Measurements from ENCODE around the gene GET4. TPM values are rescaled to one million over a fixed set of nuclear protein-coding genes. Genes with fewer than 3 reads are reported as not detected.

GET4 gene
- total RNA-seq, 3 donors from 2014 or later (not counting 1 experiment from before 2014, with no cell fraction given): 69.3 to 81.6 (median 73.2) TPM

GRCh38 chr7:901041-901387 lies 24.7 kb downstream of the GET4 start:
- 92% methylated on average over 8 of the region's 8 CpGs for WGBS (ENCODE audit: insufficient coverage)
- Mint-ChIP-seq H3K36me3 (peaks cover 4% of the 10 kb centered on the region), H3K9me3 (no peaks in the 10 kb centered on the region), H3K4me1 (peaks cover 0 to 16% of the 10 kb centered on the region in 2 donors), H3K27ac (no peak overlapping the region), H3K4me3 (no peak overlapping the region), H3K27me3 (ENCODE audit: low read depth in 2 of 2) (no peaks in the 10 kb centered on the region)
- H3K27me3 ChIP-seq (ENCODE audit: control insufficient read depth, insufficient read depth, low read length): no peaks in the 10 kb centered on the region
- intact Hi-C loops (cut with micrococcal nuclease): no loop called here
- H3K27ac ChIP-seq (ENCODE audit: low read length): no peak overlapping the region
- DNase-seq (no peak), ATAC-seq (no peak)
- TF ChIP-seq CTCF (IDR thresholded peaks at IDR 0.05): no peak
- H3K4me3 ChIP-seq (ENCODE audit: low read length): no peak overlapping the region
- H3K36me3 ChIP-seq (ENCODE audit: control insufficient read depth, insufficient read depth, low read length): peaks cover 30% of the 10 kb centered on the region
- no peaks in the 10 kb centered on the region for H3K9me3 ChIP-seq (ENCODE audit: control insufficient read depth, insufficient read depth, low read length)
- H3K4me1 ChIP-seq (ENCODE audit: control insufficient read depth, insufficient read depth, low read length): peaks cover 6% of the 10 kb centered on the region

- ATAC-seq (peak in 2 of 3 donors; percentile 25 to 65), DNase-seq (peak in 1 of 2 donors; percentile 62)
- no peak for TF ChIP-seq CTCF (IDR thresholded peaks at IDR 0.05)
- whole genome bisulfite sequencing (ENCODE audit: insufficient coverage): 49% methylated on average over 20 of the region's 24 CpGs
- Mint-ChIP-seq H3K27ac (no peak overlapping the region), H3K9me3 (no peaks in the 10 kb centered on the region), H3K36me3 (no peaks in the 10 kb centered on the region), H3K4me3 (no peak overlapping the region), H3K4me1 (peaks cover 0 to 17% of the 10 kb centered on the region in 2 donors), H3K27me3 (ENCODE audit: low read depth in 2 of 2) (no peaks in the 10 kb centered on the region)
- no peaks in the 10 kb centered on the region for H3K27me3 ChIP-seq (ENCODE audit: control insufficient read depth, insufficient read depth, low read length)
- no peak overlapping the region for H3K27ac ChIP-seq (ENCODE audit: low read length)
- H3K9me3 ChIP-seq (ENCODE audit: control insufficient read depth, insufficient read depth, low read length): no peaks in the 10 kb centered on the region
- peaks cover 6% of the 10 kb centered on the region for H3K4me1 ChIP-seq (ENCODE audit: control insufficient read depth, insufficient read depth, low read length)
- intact Hi-C loops (cut with micrococcal nuclease): no loop called here
- H3K4me3 ChIP-seq (ENCODE audit: low read length): no peak overlapping the region
- peaks cover 26% of the 10 kb centered on the region for H3K36me3 ChIP-seq (ENCODE audit: control insufficient read depth, insufficient read depth, low read length)
These were observed 25.2 kb downstream of the GET4 start for GRCh38 chr7:901388-902154.

- Mint-ChIP-seq H3K9me3 (no peaks in the 10 kb centered on the region), H3K27ac (no peak overlapping the region), H3K4me3 (no peak overlapping the region), H3K36me3 (no peaks in the 10 kb centered on the region), H3K4me1 (peaks cover 0 to 22% of the 10 kb centered on the region in 2 donors), H3K27me3 (ENCODE audit: low read depth in 2 of 2) (no peaks in the 10 kb centered on the region)
- DNase-seq: no peak
- H3K4me3 ChIP-seq (ENCODE audit: low read length): no peak overlapping the region
- ATAC-seq: no peak
- intact Hi-C loops (cut with micrococcal nuclease): no loop called here
- TF ChIP-seq CTCF (IDR thresholded peaks at IDR 0.05): no peak
- H3K4me1 ChIP-seq (ENCODE audit: control insufficient read depth, insufficient read depth, low read length): peaks cover 9% of the 10 kb centered on the region
- WGBS (ENCODE audit: insufficient coverage): 94% methylated on average over 22 of the region's 22 CpGs
- H3K27me3 ChIP-seq (ENCODE audit: control insufficient read depth, insufficient read depth, low read length): no peaks in the 10 kb centered on the region
- H3K36me3 ChIP-seq (ENCODE audit: control insufficient read depth, insufficient read depth, low read length): peaks cover 18% of the 10 kb centered on the region
- no peak overlapping the region for H3K27ac ChIP-seq (ENCODE audit: low read length)
- no peaks in the 10 kb centered on the region for H3K9me3 ChIP-seq (ENCODE audit: control insufficient read depth, insufficient read depth, low read length)
These were observed 26.6 kb downstream of the GET4 start for GRCh38 chr7:902996-903395.

Measured in natural killer cell (primary cell).